Activated T-cell treated with anti-CD3 and anti-CD28 coated beads for 48 hours (primary cell): ENCODE results near the gene LRRC28.

Source experiments
- DNase-seq: peaks from one replicate; pipeline ENCODE4 v3.0.0-alpha.2; 2020; ENCODE audit warnings: low read depth

The LRRC28 gene

DNA sequence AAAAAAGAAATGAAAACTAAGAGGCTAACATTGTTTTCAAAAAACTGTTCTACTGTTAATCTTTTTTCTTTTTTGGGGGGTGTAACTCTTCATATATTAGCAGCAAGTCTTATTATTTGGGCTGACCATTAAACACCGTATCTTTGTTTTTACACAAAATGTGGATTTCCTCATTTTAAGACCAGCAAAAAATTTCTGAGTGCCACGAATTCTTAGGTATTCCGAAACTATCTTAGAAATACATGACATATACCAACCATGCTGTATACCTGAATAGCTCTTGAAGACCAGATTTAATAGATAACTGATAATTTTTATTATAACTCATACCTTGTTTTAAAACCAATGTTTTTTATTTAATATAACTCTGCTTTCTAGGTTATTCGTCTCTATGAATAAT, 1.3 kb upstream of the LRRC28 start:
- DNase-seq, result no peak

DNA sequence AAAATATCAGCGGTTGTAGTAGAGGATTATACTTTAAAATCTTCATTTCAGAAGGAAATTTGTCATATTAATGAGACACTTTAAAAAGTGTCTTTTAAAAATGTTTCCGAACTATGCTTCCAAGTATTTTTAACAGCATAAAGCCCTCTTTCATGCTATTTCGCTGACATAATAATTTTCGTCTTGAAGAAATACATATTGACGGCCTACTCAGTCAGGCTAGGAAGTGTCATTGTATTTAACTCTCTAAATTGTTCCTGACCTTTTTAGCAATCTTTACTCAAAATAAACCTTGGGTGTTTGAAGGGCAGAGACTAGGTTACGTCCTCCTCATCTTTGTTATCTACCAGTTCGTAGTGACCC, 806 bp upstream of the LRRC28 start:
- DNase-seq, result no peak

DNA sequence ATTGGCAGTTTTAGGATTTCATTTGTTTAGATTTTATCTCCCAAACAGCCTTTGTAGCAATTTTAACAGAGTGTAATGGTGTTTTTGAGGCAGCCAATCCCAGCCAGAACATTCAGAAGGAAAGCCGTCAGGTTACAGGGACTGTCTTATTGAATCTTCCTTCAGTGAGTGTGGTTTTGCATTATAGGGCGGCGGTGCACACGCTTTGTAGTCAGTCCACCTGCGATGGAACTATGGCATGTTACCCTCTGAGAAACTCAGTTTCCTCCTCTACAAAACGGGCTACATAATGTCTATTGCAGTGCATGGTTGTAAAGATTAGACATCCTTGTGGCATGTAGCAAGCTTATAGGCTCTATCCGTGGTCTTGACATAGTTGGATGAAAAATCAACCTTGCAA, 1.0 kb downstream of the LRRC28 start:
- DNase-seq, result no peak

DNA sequence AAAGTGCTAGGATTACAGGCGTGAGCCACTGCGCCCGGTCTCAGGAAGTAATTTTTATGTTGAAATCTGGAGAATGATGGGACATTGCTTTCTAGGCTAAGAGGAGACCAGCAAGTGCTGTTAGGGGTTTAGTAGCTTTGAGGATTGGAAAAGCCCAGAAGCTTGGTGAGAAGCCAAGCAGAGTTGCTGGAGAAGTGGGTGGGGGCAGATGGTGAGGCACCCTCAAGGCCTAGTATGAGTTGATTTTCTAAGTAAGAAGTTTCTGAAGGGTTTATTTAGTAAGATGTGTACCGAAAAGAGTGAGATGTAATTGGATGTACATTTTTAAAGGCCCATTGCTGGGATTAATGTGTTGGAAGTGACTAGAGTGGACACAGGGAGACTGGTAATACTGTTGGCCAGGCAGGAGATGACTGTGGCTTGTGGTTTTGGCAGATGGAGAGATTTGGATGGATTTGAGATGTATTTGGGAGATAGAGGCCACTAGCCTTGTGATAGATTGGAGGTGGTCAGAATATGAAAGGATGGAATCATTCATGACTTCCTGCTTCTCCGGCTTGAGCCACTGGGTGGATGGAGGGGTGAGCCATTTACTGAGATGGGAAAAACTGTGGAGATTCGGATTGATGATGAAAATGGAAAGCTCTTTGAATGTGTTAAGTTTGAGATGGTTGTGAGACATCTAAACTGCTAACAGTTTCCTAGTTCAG, 2.3 kb downstream of the LRRC28 start:
- DNase-seq, result no peak

DNA sequence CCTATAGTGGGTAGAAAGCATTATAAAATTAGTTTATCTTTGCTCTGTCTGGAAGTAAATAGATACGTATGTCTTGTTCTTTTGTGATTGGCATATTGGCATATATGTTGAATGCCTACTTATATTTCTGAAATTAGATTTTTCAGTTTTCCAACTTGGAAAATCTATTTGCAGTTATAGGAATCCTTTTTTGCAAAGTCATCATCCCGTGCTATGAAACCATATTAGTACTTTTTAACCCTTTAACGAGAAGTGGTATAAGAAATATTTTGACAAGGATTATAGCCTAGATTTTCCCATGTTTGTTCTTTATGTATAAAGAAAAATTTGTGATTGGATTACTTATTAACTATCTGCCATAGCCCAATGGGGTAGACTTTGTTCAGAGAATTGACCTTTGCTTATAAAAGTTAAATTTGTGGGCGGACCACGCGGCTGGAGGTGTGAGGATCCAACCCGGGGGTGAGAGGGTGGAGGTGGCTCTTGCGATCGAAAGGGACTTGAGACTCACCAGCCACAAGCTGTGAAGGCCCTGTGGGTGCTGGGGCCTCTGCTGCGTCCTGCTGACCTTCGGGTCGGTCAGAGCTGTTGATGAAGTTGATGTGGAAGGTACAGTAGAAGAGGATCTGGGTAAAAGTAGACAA, 5.9 kb downstream of the LRRC28 start:
- DNase-seq, result no peak

DNA sequence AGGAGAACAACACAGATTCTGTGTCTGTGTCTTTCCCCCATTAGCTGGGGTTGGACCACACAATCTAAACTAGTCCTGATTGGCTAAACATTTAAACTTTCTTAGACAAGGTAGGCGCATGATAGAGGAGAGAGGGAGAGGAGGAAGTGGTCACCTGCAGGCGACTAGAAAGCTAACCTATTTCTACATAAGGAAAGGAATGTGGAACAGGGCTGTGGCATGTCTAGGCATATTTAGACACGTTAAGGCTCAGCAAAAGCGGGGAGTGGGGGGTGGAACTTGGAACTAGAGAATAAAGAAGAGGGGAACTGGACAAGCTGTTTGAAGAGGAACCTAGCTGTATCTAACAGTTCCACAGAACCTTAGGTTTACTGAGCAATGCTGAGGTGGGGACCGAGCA, 12.8 kb downstream of the LRRC28 start:
- DNase-seq, result no peak

DNA sequence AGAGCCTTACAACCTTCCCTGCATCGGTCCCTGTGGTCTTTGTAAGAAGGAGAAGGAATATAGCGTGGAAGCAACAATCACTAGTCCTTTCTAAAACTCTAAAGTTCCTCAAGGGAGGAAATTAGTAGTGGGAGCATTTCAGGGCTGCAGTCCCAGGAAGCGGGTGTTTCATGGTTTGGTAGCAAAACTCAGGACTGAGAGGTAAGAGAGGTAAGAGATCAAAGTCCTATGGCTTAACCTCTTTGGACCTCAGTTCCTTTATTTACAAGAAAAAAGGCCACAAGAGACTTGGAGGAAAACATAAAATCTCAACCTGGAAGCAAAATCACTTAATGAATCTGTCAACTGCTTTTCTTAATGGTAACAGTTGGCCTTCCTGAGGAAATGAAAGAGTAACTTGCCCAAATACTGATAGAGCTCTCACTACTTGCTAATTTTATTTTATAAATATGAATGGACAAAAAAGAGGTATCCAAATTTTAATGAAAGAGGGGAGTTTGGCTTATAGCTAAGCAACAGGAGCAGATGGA, 14.3 kb downstream of the LRRC28 start:
- no peak for DNase-seq

DNA sequence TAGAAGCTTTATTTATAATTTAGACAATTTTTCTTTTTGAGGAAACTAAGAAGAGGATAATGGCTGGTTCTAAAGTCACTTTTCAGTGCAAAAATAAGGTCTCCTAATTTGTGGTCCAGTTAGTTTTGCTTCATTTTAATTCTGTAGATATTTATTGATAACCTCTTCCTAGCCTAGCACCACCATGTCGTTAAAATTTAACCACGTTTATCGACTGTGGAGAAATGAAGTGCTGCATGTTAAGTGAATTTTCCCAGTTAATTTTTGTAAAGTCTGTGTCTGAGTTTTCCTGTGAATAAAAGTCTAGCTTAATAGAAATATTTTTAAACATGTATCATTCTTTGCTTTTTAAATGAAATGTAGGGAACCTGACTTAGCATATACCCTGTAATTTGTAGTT, 16.7 kb downstream of the LRRC28 start:
- DNase-seq, result no peak

DNA sequence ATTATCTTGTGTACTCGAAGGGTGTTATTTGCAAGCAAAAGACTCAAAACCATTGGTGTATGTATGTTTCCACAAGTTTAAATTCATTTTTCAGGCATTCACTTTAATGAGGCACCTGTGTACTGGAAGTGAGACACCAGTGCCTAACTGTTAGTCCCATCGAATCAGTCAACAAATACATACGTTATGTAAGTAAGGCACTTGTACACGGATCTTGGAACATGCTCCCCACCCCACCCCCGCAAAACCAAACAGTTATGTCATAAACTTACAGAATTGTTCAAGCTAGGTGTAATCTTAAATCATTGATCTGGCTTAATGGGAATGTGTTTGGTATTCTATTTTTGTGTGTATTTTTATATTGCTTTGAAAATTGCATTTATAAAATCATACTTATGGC, 17.1 kb downstream of the LRRC28 start:
- DNase-seq, result no peak

DNA sequence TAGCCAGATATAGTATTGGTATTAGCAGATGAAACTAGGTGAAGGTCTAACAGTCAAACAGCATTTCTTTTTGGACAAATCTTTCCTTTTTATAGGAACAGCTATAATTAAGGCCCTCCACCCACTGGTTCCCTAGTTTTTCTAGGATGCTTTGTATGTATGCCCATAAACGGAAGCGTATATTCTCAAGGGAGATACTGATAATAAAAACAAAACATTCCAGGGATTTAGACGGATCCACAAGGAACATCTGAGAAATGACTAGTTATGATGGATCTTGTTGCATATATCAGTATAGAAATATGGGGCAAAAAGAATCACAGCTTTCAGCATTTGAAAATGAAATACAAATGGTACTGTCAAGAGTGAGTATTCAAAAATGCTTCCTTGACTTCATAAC, 22.5 kb downstream of the LRRC28 start:
- DNase-seq, result no peak

DNA sequence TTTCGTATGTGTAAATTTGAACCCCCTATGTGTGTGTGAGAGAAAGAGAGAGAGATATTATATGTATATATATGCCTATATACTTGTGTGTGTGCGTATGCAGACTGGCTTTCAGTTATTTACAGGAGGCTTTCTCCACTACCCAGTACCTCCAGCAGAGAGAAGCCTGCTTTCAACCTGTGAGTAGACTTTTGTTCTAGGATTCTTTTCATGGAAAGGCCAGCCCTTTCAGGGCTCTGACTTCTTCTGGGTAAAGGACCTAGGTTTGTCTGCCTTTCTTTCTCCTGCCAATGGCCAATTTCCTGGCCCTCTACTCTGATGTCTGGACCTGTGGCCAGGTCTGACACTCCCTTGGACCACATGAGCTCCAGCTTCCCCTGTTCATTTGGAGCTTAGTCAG, 23.8 kb downstream of the LRRC28 start:
- no peak for DNase-seq

DNA sequence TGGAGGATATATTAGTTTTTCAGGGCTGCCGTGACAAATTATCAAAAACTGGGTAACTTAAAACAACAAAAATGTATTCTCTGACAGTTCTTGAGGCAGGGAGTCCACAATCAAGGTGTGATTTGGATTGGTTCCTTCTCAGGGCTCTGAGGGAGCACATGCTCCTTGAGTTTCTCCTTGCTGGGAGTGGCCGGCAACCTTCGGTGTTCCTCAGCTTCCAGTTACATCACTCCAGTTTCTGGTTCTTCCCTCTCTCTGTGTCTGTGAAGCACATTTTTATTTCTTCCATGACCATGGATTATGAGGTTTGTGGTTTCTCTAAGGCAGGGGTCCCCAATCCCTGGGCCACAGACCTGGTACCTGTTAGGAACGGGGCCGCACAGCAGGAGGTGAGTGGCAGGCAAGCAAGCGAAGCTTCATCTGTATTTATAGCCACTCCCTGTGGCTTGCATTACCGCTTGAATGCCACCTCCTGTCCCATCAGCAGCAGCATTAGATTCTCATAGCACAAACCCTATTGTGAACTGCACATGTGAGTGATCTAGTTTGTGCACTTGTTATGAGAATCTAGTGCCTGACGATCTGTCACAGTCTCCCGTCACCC, 24.3 kb downstream of the LRRC28 start:
- DNase-seq, result no peak

DNA sequence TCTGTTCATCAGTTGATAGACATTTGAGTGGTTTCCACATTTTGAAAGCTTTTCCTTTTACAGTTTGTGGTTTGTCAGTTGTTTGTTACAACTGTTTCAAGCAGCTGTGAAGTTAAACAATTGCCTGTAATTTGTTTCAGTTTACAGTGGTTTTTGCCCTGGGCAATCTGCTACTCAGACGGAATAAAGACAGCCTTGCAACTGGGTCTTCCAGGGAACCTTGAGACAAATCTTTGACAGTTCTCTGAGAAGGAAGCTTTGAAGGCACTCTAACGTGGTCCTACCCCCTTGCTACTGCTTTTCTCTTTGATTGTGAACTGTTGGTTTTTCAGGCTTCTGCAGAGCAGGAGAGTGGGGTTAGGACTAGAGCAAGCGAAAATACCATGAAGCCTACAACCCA, 28.0 kb downstream of the LRRC28 start:
- no peak for DNase-seq

DNA sequence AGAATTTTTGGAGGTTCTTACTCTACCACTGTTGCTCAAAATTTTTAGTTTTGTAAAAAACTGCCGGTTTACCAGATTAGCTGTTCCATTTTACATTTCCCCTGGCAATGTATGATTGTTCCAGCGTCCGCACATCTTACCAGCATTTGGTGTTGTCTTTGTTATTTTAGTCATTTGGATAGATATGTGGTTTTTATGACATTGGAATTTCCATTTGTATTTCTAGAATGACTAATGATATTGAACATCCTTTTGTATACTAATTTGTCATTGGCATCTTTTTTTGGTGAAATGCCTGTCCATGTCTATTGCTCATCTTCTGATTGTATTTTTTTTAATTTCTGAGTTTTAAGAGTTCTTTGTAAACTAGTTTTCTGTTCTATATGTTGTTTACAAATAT, 28.5 kb downstream of the LRRC28 start:
- DNase-seq, result no peak

DNA sequence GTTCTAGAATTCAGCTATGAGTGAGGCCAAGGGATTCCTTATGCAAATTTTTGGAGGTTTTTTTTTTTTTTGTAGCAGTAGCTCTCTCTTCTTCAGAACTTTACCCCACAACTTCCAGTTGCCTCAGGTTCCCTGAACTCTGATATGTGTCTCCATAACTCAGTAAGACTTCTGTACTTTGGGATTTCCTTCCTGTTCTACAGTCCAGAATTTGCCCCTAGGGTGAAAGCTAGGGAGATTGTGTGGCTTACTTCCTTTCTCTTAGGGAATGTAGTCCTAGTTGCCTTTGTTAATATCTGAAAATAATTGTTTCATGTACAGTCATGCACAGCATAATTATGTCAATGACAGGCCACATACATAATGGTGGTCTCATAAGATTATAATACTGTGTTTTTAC, 30.8 kb downstream of the LRRC28 start:
- DNase-seq, result no peak

DNA sequence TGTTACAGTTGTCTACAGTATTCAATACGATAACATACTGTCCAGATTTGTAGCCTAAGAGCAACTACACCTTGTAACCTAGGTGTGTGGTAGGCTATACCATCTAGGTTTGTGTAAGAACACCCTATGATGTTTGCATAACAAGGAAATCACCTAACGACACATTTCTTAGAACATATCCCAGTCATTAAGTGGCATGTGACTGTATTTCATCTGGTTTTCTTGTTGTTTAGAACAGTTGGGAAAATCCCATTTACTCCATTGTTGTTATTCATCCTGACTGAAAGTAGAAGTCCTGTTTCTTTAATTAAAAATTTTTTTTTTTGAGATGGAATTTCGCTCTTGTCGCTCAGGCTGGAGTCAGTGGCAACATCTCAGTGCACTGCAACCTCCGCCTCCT, 31.3 kb downstream of the LRRC28 start:
- no peak for DNase-seq

DNA sequence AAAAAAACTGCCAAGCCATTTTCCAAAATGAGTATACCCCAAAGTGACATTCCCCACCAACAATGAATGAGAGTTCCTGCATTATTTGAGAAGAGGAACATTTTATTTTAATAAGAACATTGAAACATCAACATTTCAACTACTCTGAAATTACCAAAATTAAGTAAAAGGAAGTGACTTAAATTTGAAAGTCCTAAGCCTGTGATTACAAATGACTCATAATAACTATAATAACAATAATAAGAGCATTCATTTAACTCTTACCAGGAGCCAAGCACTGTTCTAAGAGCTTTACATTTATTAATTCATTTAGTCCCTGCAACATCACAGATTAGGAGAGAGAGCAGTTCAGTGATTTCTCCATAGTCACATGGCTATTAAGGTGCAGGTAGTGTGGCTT, 32.4 kb downstream of the LRRC28 start:
- DNase-seq, result no peak

DNA sequence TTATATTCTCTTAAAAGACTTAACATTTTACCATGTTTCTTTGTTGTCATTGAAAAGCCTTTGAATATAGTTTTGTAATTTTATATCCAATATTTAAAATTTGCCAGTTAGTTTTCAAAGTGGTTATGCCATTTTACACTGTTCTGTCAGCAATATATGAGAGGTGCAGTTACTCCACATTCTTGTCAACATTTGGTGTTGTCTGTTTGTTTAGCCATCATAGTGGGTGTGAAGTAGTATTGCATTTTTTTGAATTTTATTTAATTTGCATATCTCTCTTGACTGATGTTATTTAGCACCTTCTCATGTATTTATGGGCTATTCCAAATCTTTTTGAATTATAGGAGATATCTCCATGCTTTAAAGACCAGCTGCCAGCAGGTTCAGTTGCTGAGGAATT, 40.4 kb downstream of the LRRC28 start:
- no peak for DNase-seq

DNA sequence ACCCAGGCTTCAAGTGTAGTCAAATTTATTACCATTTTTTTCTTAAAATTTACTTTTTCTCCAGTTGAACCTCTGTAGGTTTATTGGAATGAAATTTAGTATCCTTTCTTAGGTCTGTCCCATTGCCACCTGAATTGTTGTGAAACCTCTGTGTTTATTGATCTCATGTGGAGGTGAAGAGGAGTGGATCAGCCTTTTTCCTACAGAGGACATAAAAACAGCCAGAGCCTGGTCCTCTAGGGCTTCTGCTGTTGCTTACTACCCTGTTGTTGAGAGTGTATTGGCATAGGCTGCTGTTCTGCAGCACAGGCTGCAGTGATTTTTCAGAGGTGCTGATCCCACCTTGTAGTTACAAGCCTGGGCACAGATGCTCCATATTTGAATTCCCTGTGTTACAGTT, 44.6 kb downstream of the LRRC28 start:
- DNase-seq, result no peak

DNA sequence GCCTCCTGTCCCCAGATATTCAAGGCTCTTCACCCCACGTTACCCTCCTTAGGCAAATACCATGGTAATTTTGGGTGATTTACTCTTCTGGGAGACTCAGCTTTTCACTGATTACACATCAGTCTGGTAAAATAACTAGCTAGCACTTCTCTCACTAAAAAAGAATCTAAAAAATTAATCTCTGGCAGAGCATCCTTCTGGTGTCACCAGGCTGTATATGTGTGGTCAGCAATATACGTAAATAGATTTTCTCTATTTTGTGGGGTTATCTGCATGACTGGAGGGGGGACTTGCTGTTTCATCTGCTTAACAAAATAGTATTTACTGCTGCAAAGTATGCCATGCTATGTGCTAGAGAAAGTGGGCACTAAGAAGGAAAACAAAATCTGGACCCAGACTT, 45.1 kb downstream of the LRRC28 start:
- DNase-seq, result no peak

DNA sequence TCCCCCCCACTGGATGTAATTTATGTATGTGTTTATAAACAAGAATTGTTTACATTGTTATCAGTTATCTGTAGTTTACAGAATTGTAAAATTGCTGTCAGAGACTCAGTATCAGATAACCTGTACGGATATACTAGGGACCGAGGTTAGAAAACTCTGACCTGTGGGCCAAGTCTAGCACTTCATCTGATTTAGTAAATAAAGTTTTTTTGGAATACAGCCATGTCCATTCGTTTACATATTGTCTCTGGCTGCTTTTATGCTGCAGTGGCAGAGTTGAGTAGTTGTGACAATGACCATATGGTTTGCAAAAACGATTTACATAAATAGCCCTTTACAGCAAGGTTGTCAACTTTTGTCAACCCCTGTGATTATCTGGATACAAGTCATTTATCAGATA, 52.6 kb downstream of the LRRC28 start:
- DNase-seq, result no peak

DNA sequence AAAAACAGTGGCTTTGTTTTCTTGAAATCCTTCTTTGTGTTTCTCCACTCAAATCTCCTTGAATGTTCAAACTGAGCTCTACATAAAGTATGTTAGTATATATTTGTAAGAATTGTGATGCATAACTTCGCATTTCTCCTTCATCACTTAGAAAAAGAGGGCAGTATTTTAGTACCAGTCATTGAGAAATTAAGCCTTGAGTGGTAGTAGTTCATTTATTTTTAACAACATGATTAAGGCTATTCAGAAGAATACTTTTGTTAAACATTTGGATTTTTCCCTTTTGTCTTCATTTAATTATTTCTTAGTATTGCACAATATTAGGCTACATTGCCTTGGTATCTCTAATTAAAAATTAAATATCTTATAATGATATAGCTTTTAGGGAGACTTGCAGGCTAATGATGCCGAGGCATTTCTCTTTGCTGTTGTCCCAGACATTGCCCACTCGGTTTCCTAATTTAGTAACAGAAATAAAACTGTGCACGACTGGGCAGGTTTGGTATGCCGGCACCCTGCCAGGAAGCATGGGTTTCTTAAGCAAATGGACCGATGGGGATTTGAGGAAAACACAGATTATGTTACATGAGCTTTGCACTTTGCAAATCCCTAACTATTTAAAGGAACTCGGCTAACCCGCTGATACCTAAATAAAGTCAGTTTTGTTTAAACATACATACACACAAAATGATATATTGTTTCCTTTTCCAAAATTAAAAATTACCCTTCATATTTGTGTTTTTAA, 54.7 kb downstream of the LRRC28 start:
- DNase-seq, result no peak
